GM18873 (cell line): ENCODE results near the gene LYRM7.
"Not testable (repeated sequence)": the region's sequence is repeated elsewhere in the genome, so short reads cannot be mapped to it uniquely, and the experiment has no call there.

ENCODE experiments used
- ATAC-seq: cut with Tn5 transposase; IDR thresholded peaks from one replicate; pipeline ENCODE4 v1.9.1; 2021; ENCODE audit warnings: mild to moderate bottlenecking, moderate library complexity, moderate number of reproducible peaks; ENCODE audit not compliant: unreplicated experiment, low FRiP score

The LYRM7 gene

DNA sequence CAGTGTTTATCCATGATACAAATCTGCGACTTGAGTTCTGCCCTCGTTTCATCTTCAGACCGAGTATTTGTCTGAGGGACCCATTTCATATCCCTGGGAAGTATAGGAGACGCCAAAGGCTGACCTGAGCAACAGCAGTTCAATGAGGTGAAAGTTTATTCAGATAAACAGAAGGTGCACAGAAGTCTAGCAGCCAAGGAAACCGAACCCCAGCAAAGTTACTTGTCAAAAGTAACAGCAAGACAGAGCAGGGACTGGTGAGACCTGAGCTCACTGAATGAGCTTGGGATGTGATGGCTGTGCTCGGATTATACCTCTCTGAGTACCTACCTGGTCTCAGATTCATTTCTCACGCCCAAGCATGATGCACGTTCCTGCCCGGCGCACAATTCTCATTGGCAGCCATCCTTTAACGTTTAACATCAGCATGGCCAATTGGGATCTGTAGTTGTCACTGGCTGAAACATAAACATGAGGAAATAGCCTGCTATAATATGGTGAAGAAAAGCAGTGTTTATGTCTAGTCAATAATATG lies 599 bp downstream of the LYRM7 start:
- peak; percentile 0 for ATAC-seq

DNA sequence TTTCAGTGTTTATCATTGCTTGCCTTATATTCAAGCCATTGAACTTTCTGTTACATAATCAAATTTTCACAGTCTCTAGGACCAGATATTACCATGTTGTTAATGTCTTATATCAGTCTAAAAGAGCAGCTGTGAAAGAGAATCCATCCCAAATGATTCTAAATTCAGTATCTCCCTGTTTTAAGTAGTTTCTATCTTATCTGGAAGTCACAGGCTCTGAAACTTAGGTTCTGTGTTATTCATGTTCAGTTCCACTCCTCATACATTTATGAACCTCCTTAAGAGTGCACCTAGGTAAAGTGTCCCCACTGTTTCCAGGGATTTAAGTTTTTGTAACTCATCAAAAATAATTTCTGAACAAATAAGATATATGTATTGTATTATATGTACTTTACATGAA lies 9.7 kb downstream of the LYRM7 start:
- ATAC-seq: no peak

DNA sequence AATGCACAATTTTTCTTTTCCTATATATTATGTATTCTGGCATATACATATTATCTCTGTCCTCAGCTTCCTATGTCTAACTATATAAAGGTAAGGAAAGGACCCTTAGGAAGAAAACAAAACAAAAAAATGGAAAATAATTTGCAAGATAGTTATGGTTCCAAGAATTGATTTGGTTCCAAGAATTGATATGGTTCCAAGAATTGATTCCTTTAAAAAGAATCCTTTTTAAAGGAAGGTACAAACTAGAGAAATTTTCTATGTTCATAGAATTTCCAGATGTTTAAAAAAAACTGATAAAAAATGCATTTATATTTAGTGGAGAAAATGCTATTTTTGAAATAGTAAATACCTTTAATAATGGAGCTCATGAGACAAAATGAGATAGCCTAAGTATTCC lies 12.1 kb downstream of the LYRM7 start:
- ATAC-seq: no peak

DNA sequence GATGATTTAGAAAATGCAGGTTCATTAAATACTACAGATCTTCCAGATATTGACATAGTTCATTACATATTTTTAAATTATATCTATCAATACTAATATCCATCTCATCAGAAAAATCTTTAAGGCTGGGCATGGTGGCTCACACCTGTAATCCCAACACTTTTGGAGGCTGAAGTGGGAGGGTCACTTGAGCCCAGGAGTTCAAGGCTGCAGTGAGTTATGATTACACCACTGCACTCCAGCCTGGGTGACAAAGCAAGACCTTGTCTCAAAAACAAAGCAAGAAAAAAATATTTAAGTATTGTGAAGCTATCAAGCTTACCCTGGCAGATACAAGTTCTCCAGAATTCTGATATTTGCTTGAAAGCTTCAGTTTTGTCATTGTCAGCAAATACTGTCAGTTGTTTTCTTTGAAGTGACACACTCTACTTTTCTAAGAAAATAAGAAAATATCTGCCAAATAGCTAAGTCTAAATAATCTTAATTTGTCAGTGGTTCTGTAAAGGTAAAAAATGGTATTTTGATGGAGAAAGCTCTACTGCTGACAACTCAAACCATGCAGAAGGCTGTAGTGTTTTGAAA lies 14.9 kb downstream of the LYRM7 start:
- ATAC-seq: no peak

DNA sequence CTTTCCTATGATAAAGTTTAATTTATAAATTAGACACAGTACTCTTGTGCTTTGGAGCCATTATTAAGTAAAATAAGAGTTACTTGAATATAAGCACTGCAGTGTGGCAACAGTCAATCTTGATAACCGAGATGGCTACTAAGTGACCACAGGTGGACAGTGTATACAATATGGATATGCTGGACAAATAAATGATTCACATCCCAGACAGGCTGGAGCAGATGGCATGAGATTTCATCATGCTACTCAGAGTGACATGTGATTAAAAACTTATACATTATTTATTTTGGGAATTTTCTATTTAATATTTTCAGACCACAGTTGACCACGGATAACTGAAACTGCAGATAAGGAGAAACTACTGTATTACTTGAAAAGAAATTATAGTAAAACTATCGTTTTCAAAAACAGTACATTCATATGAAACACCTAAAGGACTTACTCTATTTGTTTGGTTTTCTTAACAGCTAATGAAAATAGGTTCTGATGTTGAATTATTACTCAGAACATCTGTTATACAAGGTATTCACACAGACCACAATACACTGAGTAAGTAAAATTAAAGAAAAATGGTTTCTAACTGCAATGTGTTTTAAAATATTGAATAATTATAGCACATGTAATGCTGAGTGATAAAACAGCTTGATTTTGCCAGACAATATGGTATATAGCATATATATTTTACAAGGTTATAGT lies 16.0 kb downstream of the LYRM7 start:
- no peak for ATAC-seq

DNA sequence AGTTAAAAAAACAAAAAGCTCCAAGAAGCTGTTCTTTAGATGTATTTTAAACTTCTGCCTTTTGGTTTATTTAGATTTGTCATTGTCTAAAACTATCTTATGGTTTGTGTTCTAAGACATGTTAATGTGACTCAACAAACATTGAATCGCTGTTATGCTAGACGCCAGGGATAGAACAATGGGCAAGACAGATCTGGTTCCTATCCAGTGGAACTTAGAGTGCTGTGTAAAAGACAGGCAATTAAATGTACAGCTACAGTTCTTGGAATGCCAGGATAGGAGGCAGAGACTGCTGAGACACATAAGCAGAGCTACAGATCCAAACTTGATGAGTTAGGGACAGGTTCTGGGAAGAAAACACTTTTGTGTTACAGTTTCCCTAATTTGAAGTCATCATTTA lies 22.4 kb downstream of the LYRM7 start:
- ATAC-seq: no peak

DNA sequence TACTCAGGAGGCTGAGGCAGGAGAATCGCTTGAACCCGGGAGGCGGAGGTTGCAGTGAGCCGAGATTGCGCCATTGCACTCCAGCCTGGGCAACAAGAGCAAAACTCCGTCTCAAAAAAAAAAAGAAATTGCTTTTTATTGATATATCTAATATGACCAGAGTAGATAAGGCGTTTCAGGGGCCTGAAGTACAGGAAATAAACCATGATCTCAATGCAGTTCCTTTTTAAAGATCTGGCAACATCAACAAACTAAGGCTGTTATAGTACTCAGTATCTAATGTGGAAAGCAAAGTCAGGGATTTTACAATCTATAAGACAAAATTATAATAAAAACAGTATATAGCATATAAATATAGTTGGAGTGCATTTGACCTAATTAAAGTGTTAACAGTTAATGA lies 23.2 kb downstream of the LYRM7 start:
- ATAC-seq: not testable (repeated sequence)

DNA sequence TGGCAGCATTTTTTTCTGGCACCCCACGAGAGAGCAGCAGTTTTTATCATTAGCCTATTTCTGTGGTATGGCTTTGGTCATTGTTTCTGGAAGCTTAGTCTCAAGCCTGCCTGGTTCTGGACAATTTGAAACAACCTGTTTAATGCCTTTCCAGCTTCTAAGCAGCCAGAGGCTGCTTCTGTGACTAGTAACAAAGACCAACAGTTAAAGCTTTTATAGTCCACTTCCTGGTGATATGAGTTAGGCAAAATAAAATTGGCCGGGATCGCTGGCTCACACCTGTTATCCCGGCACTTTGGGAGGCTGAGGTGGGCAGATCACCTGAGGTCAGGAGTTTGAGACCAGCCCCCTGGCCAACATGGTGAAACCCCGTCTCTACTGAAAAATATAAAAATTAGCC lies 24.0 kb downstream of the LYRM7 start:
- no peak for ATAC-seq

DNA sequence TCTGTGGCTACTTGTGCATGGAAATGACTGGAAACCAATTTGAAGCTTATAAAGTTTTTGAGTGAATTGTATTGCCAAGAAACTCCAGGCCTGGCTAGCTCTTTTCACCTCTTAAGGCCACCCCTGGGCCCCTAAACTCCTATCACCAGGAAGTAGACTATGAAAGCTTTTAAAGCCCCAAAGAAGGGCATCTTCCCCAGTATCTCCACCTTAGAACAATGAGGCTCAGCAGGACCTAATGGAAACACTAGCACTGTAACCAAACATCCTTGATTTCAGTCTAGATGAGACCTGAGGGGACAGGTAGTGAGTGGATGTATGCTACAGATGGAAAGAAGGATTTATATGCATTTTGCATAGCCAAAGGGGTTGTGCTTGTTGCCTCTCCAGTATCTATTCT lies 25.0 kb downstream of the LYRM7 start:
- ATAC-seq: no peak

DNA sequence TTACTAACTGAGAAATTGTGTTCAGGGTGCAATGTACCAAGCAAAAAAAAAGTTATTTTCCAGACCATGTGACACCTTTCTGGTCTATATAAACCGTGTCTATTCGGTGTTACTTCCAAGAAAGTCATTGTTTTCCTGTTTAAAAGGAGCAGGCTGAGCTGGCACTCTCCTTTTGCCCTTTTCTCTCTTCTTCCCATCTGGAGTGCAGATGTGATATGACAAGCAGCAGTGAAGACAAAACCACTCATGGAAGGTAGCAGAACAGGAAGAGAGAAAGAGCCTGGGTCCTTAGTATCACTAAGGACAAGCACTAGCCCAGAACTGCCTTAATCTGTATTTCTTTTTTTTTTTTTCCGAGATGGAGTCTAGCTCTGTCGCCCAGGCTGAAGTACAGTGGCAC lies 25.6 kb downstream of the LYRM7 start:
- no peak for ATAC-seq

DNA sequence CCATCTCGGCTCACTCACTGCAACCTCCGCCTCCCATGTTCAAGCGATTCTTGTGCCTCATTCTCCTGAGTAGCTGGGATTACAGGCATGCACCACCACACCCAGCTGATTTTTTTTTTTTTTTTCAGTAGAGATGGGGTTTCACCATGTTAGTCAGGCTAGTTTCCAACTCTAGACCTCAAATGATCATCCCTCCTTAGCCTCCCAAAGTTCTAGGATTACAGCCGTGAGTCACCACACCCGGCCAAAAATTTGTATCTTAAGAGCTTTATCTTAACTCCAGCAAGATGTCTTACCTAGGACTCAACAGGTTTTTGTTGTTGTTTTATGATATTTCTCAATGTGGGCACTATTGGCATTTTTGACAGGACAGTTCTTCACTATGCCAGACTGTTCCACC lies 27.9 kb downstream of the LYRM7 start:
- no peak for ATAC-seq

DNA sequence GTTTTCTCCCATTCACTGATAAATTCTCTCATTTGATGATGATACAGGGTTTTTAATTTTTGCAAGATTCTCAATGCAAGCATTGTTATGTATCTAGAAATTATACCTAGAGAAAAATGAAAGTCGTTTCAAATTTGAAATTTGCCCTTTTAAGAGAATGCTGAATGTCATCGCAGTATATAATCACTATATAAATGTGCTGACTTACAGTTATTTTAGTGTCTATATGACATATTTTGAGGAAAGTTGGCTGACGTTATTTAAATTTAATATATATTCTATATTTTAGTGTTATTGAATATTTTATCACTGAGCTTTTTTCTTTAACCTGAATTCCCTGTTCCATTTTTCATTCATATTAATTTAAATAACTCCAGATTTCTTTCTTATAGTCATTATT lies 29.8 kb downstream of the LYRM7 start:
- ATAC-seq: no peak

DNA sequence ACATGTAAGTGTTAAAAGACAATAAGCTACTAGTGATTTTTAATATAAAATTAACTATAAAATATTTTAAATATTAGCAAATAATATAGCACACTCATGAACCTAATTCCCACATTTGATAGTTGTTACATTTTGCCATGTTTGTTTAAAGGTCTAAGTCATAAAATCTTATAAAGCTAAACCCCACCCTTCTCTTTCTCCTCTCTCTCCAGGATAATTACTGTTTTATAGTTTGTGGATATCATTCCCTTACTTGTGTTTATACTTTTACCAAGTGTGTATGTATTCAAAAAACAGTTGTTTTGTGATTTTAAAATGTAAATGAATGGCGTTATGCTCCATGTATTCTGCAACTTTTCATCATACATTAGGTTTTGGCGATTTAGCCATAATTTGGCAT lies 34.2 kb downstream of the LYRM7 start:
- ATAC-seq: no peak

DNA sequence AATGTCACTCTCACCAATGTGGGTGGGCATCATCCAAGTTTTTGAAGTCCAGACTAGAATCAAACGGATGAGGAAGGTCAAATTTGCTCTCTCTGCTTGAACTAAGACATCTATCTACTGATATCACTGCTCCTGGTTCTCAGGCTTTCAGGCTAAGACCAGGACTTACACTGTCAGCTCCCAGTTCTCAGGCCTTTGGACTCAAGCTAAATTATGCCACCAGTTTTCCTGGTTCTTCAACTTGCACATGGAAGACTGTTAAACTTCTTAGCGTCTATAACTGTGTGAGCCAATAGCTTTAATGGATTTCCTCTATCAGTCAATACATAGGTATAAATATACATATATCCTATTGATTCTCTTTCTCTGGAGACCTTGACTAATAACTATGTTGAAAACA lies 35.3 kb downstream of the LYRM7 start:
- no peak for ATAC-seq

DNA sequence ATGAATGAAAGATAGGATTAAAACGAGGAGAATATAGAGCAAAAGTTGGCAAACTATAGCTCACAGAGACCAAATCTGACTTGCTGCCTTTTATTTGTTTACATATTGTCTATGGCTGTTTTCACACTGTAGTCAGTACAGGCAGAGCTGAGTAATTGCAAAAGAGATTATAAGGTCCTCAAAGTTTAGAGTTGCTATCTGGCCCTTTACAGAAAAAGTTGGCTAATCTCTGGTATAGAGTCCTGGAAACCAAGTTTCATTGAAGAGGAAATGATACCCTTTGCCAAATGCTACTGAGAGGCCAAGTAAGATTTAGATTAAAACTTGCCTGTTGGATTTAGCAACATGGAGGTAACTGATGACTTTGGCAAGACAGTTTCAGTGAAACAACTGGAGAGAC lies 36.0 kb downstream of the LYRM7 start:
- ATAC-seq: no peak

DNA sequence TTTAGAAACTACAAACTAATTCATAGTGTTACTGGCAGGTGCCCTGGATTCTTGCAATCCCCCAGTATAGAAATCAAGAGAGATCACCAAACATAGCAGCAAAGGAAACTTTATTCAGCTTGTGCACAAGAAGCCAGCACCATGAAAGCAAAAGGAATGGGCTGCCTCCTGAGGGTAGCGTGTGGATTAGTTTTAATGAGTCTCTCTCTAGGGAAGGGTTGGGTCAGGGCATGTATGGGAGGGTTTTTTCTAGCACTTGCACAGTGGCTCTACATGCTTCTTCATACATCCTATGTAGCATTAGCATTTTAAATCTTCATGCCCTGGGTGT lies 38.4 kb downstream of the LYRM7 start:
- no peak for ATAC-seq

DNA sequence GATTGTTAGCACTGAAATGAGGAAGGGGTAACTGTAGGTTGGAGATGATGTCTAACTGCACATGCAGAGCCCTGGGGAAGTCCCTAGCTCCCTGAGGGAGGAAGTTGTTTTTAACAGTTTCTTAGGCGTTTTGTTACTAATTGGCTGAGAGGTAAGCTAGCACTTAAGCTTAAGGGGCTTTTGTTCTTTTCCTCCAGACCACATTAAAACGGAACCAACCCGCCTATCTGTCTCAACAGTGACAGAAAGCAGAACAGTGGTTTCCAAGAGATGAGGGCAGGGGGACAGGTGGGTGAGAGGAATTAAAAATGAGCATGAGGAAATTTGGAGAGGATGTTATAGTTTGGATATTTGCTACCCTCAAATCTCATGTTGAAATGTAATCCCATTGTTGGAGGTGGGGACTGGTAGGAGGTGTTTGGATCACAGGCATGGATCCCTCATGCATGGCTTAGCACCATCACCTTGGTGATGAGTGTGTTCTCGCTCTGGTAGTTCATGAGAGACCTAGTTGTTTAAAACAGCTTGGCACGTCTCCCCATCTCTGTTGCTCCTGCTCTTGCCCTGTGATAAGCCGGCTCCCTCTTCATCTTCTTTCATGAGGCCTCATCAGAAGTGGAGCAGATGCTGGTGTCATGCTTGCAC lies 38.9 kb downstream of the LYRM7 start:
- ATAC-seq: peak; percentile 96

DNA sequence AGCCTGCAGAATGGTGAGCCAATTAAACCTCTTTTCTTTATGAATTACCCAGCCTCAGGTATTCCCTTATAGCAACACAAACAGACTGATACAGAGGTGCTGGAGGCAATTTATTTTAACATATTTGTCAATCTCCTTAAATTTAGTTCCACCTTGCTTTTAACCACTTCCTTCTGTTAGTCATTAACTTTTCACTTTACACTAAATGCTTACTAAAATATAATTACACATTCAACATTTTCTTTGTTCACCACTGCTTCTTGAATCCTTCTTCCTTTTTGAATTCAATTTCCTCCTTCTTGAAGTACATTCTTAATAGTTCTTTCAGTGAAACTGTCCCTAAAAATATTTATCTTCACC lies 39.4 kb downstream of the LYRM7 start:
- ATAC-seq: no peak

DNA sequence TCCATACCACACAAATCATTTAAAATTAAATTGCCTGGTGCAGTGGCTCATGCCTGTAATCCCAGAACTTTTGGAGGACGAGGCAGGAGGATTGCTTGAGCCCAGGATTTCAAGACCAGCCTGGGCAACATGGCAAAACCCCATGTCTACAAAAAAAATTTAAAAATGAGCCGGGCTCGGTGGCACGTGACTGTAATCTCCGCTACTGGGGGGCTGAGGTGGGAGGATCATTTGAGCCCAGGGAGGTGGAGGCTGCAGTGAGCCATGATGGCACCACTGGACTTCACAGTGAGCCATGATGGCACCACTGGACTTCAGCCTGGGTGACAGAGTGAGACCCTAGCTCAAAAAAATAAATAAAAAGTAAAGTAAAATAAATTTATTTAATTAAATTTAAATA lies 40.9 kb downstream of the LYRM7 start:
- no peak for ATAC-seq

DNA sequence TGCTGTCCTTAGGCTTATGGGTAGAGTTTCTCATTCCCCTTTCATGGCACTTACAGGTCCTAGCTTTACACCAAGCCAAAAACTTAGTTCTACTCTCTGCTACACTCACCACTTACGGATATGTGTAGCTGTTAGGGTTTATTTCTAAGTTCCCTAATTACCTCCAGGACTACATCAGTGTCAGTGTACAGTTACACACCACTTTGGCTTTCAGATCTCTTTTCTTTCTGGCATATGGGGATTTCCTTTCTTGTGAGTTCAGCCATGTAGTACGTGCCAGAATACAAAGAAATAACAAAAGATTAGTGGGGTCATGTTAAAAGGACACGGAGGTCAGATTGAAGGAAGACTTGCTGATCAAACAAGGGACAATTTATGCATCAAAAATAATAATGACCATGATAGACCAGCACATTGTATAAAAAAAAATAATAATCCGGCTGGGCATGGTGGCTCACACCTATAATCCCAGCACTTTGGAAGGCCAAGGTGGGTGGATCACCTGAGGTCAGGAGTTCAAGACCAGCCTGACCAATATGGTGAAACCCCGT lies 41.8 kb downstream of the LYRM7 start:
- ATAC-seq: no peak

DNA sequence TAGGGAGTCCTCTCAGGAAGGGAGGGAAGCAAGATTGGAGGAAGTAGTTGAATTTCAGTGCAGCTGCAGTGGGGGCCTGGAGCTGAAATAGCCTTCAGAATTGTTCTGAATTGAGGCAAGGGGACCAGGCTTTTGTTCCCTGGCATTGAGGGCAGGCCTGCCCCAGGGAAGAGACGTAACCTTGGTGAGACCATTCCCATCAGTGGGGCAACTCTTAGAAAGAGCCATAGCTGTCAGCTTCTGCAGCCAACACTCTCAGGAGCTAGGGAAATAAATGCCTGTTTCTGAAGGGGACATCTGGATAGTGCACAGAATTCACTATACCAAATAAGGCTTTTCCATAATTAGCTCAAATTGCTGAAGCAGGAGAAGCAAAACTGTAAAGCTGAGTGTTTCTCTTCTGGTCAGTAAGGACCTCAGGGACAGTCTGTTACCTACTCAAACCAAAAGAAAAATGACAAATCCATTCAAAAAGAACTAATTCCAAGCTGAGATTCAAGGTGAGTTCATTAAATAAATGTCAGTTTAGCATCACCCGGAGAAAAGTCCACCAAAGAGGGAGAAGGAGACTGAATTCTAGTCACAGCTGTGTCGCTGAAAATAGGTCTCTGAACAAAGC lies 44.0 kb downstream of the LYRM7 start:
- ATAC-seq: no peak
